Left forelimb (tissue), 1 donor: ENCODE measurements around the gene CMTM1.

Experiments
- DNase-seq: peaks from one replicate; pipeline ENCODE4 v3.0.0-alpha.2; 2018; ENCODE audit warnings: low spot score

CMTM1 gene, protein sequence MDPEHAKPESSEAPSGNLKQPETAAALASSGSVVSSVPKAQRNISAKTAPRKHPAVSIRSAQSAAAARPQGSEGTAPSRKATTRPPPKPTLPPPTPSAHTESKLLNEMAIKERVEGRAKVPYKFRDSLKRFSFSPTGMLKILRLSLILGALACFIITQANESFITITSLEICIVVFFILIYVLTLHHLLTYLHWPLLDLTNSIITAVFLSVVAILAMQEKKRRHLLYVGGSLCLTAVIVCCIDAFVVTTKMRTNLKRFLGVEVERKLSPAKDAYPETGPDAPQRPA

GRCh38 chr16:66566051-66566901 is at the start of gene CMTM1:
Gene CMTM1 (plus strand): TSS chr16:66566439. CDS start chr16:66566514, 75 bp downstream.
- DNase-seq, result no peak

DNA sequence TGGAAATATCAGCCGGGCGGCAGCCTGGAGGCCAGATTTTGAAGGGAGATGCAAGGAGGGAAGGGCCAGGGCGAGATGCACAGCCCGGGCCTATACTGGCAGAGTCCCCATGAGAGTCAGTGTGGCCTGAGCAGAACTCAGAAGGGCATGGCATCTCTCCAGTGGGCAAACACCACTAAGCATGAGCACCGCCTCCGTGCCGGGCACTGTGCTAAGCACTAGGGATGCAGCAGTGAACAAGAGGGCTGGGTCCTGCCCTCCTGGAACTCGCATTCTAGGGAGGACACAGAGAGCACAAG is 49.8 kb upstream of the CMTM1 start:
- no peak for DNase-seq

GRCh38 chr16:66516808-66517585 is 49.2 kb upstream of the CMTM1 start:
- DNase-seq, result peak; percentile 94

DNA sequence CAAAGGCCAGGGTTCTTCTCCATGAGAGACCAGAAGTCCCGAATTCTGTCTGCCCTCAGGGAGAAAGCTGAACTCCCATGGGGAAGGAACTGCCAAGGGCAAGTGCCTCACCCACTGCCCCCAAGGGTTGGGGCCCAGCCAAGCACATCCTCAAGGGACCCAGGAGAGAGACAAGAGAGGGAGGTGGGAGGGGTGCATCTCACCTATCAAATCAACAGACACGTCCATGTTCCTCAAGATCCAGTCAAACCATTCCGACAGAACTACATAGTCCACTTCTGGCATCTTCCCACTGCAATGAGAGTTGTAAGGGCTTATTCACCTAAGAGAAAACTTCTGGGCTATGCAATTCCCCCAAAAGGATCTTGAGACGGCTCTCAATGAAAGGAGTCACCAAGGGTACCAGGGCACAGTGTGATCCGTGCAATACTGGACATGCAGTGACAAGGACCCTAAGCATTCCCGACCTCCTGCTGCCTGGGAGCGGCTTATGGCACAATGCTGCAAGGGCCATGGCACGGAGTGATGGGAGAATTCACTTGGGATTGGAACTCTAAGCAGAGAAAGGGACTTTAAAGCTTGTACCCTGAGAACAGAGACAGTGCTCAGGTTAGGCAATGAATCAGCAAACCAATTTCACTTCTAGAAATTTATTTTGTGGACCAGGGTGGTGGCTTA is 48.5 kb upstream of the CMTM1 start:
- DNase-seq, result peak; percentile 54

GRCh38 chr16:66519482-66520373 is 46.5 kb upstream of the CMTM1 start:
- DNase-seq, result peak; percentile 58

GRCh38 chr16:66520406-66521170 is 45.7 kb upstream of the CMTM1 start:
- peak; percentile 56 for DNase-seq

DNA sequence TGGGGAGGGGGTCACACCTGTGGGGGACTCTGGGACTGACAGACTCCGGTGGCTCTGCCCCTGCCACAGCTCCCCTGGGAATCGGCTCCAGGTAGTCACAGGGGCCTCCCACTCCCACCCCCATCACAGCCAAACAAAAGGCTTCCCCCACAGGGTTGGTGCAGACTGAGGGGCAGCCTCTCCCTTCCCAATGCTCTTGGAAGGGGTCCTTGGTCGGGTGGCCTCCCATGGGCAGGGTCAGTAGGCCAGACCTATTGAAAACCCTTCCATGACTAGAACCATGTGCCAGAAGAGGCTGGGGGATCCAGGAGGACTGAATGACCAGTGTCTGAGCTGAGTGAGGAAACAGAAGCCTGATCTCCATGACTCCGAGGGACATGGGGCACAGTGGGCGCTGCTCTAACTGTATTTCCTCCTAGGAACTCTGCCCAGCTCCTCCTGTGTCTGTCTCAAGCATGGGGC is 45.0 kb upstream of the CMTM1 start:
- DNase-seq, result peak; percentile 60

GRCh38 chr16:66521951-66522771 is 44.1 kb upstream of the CMTM1 start:
- DNase-seq, result peak; percentile 66

- DNase-seq, result peak; percentile 18
Observed at GRCh38 chr16:66522816-66523590, 43.2 kb upstream of the CMTM1 start.

DNA sequence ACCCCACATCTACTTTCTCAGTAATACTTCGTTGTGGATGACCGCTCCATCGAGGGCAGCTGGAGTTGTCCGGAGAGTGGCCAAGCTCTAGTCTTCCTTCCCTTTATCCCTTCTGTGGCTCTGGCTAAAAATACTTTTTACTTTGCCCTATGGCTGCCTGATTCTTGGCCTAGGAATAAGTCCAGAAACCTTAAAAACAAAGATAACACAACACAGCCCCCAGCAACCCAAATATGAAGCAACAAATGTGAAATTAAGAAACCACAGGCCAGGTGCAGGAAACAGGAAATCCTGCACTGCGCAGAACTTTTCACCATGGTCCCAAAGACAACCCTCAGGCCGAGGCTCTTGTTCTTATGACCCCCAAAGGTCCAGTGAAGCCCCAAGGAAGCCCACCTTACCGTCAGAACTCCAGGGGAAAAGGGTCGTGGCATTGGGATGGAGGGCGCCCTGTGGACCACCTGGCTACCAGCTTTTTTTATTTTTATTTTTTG is 42.3 kb upstream of the CMTM1 start:
- peak; percentile 53 for DNase-seq

DNA sequence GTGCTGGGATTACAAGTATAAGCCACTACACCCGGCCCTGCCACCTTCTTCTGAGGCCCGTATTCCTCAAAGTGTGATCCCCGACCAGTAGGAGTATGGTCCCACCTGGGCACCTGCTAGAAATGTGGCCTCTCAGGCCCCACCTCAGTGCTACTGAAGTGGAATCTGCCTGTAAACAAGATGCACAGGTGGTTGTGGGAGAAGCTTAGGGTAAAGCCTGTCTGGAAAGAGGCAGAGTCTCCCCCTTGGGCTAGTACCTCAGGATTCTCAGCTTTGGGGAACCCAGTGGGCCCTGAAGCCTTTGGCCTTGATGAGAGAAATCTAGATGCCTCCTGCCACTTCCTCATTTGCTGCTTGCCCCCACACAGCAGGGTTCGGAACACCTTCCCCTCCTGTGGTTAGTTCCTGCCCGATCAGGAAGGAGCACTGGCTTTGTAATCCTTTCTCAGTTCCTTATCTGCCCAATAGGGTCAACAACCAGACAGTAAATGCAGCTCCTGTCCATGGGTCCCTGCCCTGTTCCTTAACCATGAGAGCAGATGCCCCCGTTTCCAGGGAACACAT is 41.6 kb upstream of the CMTM1 start:
- peak; percentile 54 for DNase-seq

GRCh38 chr16:66525396-66526180 is 40.7 kb upstream of the CMTM1 start:
- DNase-seq, result peak; percentile 36

DNA sequence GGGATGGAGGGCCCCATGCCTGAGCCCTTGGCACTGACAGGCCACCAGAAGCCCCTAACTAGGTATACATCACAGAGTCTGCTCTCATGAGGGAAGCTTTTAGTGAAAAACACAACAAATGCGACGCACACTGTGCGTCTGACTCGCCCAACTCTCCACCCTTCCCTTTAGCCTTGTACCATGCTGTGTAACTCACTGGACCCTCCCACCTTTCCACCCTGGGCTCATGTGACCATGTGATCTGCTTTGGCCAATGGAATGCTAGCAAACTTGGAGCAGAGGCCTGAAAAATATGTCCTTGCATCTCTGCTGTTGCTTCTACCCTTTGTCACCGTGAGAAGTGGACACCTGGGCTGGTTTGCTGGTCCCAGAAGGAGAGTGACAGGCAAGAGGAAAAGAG is 37.9 kb upstream of the CMTM1 start:
- DNase-seq, result peak; percentile 23

- peak; percentile 40 for DNase-seq
Observed at GRCh38 chr16:66529475-66529874, 36.8 kb upstream of the CMTM1 start.

GRCh38 chr16:66534376-66534799 is 31.9 kb upstream of the CMTM1 start:
- no peak for DNase-seq

DNA sequence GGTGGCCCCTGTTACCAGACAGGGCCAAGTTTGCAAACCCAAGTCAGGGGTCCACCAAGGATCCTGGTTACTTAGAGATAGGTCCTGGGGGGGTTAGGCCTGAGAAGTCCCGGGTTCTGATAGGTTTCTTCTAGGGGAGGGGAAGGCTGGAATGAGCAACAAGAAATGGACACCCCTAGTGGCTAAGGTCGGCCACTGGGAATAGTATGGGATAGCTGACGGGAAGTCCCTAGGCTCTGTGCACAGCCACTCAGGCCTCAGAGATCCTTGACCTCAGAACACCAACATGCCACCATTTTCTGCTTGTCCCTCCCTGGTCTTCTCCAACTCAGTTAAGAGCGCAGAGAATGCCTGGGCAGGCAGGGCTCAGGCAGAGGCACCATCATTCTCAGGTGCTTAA is 29.7 kb upstream of the CMTM1 start:
- DNase-seq, result no peak

DNA sequence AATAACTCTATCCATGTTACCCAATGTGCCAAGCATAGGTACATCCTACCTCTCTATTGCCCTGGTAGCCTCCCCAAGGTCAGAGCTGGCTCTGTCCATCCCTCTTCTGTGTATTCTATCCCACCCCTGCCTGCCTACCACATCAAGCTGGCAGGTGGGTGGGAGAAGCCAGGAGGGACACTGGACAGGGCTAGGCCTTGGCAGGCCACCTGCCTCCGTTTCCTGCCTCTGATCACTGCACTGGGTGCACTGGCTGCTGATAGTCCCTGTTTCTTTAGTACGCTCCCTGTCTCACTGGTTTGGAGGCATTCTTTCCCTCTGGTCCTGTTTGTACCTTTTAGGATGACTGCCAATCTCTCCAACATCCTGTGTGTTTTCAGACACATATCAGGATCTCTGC is 29.0 kb upstream of the CMTM1 start:
- no peak for DNase-seq
